GM18505 (cell line): ENCODE measurements around the gene PBRM1.

Experiments
- ATAC-seq: cut with Tn5 transposase; IDR thresholded peaks from one replicate; pipeline ENCODE4 v1.9.1; 2021; ENCODE audit not compliant: unreplicated experiment
- POLR2A ChIP-seq: IDR thresholded peaks from 4 replicates; pipeline ENCODE4 v1.6.1; 2011; ENCODE audit warnings: borderline replicate concordance; ENCODE audit not compliant: insufficient read depth, insufficient read length; ENCODE audit errors: extremely low read depth

Gene PBRM1

GRCh38 chr3:52625041-52625440 lies 60.7 kb downstream of the PBRM1 start:
- no peak for TF ChIP-seq POLR2A
- no peak for ATAC-seq

GRCh38 chr3:52623234-52623792 lies 62.4 kb downstream of the PBRM1 start:
- no peak for TF ChIP-seq POLR2A
- no peak for ATAC-seq

- no peak for ATAC-seq
- no peak for TF ChIP-seq POLR2A
Observed at GRCh38 chr3:52620580-52620979, 65.1 kb downstream of the PBRM1 start.

- TF ChIP-seq POLR2A = no peak
- no peak for ATAC-seq
Observed at GRCh38 chr3:52615166-52615565, 70.5 kb downstream of the PBRM1 start.

GRCh38 chr3:52614689-52615088 lies 71.0 kb downstream of the PBRM1 start:
- no peak for ATAC-seq
- TF ChIP-seq POLR2A = no peak

- no peak for ATAC-seq
- no peak for TF ChIP-seq POLR2A
Observed at GRCh38 chr3:52609316-52609815, 76.3 kb downstream of the PBRM1 start.

GRCh38 chr3:52608337-52608736 lies 77.4 kb downstream of the PBRM1 start:
- ATAC-seq = no peak
- no peak for TF ChIP-seq POLR2A

- no peak for TF ChIP-seq POLR2A
- ATAC-seq = no peak
Observed at GRCh38 chr3:52606373-52607085, 79.2 kb downstream of the PBRM1 start.

GRCh38 chr3:52600258-52600657 lies 85.5 kb downstream of the PBRM1 start:
- no peak for TF ChIP-seq POLR2A
- ATAC-seq = no peak

- no peak for TF ChIP-seq POLR2A
- no peak for ATAC-seq
Observed at GRCh38 chr3:52596658-52597265, 89.0 kb downstream of the PBRM1 start.

GRCh38 chr3:52593103-52593502 lies 92.6 kb downstream of the PBRM1 start:
- no peak for ATAC-seq
- no peak for TF ChIP-seq POLR2A

GRCh38 chr3:52574056-52574965 lies 111.4 kb downstream of the PBRM1 start:
- no peak for ATAC-seq
- no peak for TF ChIP-seq POLR2A

- no peak for ATAC-seq
- no peak for TF ChIP-seq POLR2A
Observed at GRCh38 chr3:52572221-52572620, 113.5 kb downstream of the PBRM1 start.
